ENCODE results near the gene STRAP.
"Not testable (repeated sequence)": the region's sequence is repeated elsewhere in the genome, so short reads cannot be mapped to it uniquely, and the experiment has no call there.

STRAP gene

GRCh38 chr12:15933751-15934150 is 51.6 kb downstream of the STRAP start:
- no peaks in the 10 kb centered on the region for H3K9me3 ChIP-seq (ENCODE audit: control insufficient read depth, low read length)
- H3K4me3 ChIP-seq (ENCODE audit: low read length) = no peak overlapping the region
- no peaks in the 10 kb centered on the region for H3K27me3 ChIP-seq (ENCODE audit: control insufficient read depth, insufficient read depth, low read length)
- no peak overlapping the region for H3K9ac ChIP-seq (ENCODE audit: low read length)
- H3K36me3 ChIP-seq (ENCODE audit: control insufficient read depth, insufficient read depth, low read length) = no peaks in the 10 kb centered on the region
- H3K4me1 ChIP-seq (ENCODE audit: control insufficient read depth, insufficient read depth, low read length) = no peaks in the 10 kb centered on the region

DNA sequence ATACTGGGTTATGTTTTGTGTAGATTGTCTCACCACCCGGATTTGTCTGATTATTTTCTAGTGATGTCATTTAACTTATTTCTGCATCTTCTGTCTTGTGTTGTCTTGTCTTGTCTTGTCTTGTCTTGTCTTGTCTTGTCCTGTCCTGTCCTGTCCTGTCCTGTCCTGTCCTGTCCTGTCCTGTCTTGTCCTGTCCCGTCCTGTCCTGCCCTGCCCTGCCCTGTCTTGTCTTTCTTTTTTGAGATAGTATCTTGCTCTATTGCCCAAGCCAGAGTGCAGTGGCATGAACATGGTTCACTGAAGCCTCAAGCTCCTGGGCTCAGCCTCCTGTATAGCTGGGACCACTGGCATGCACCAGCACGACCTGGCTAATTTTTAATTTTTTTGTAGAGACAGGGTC is 54.6 kb downstream of the STRAP start:
- no peaks in the 10 kb centered on the region for H3K36me3 ChIP-seq (ENCODE audit: control insufficient read depth, insufficient read depth, low read length)
- no peak overlapping the region for H3K9ac ChIP-seq (ENCODE audit: low read length)
- no peak overlapping the region for H3K4me3 ChIP-seq (ENCODE audit: low read length)
- H3K4me1 ChIP-seq (ENCODE audit: control insufficient read depth, insufficient read depth, low read length) = no peaks in the 10 kb centered on the region
- no peaks in the 10 kb centered on the region for H3K9me3 ChIP-seq (ENCODE audit: control insufficient read depth, low read length)
- H3K27me3 ChIP-seq (ENCODE audit: control insufficient read depth, insufficient read depth, low read length) = no peaks in the 10 kb centered on the region

DNA sequence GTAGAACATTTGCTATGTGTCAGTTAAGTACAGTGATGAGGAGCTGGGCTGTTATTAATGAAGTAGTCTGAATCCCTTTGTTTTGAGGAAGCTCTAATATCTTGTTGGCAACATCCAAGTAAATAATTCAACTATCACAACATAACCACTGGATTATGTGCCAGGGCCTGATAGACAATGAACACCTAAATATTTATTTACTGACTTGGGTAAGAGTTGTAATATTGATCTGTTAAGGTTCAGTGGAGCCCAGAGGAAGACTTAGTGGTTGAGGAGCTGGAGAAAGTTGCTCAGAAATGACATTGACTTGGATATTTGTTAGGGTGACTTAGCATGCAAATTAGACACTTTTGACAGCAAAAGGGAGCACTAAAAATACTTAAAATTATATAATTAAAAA is 55.7 kb downstream of the STRAP start:
- Histone ChIP-seq H3K36me3 (ENCODE audit: control insufficient read depth, insufficient read depth, low read length) (no peaks in the 10 kb centered on the region), H3K4me3 (ENCODE audit: low read length) (no peak overlapping the region), H3K9me3 (ENCODE audit: control insufficient read depth, low read length) (no peaks in the 10 kb centered on the region), H3K4me1 (ENCODE audit: control insufficient read depth, insufficient read depth, low read length) (no peaks in the 10 kb centered on the region), H3K9ac (ENCODE audit: low read length) (no peak overlapping the region), H3K27me3 (ENCODE audit: control insufficient read depth, insufficient read depth, low read length) (no peaks in the 10 kb centered on the region)

DNA sequence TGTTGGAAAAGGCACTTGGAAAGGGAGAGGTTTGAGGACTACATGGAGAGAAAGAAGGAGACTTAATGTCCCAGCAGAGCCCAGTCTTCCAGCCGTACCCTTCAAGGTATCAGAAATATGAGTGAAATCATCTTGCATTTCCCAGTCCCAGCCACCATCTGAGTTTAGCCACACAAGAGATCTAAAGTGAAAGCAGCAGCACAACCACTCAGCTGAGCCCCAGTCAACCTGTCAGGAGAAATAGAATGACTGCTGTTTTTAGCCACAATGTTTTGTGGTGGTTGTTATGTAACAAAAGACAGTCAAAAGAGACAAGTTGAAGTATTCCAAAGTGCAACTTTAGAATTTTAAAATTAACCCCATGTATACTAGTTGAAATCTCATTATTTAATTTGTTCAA is 56.9 kb downstream of the STRAP start:
- no peak overlapping the region for H3K4me3 ChIP-seq (ENCODE audit: low read length)
- H3K9ac ChIP-seq (ENCODE audit: low read length) = no peak overlapping the region
- H3K9me3 ChIP-seq (ENCODE audit: control insufficient read depth, low read length) = no peaks in the 10 kb centered on the region
- no peaks in the 10 kb centered on the region for H3K36me3 ChIP-seq (ENCODE audit: control insufficient read depth, insufficient read depth, low read length)
- no peaks in the 10 kb centered on the region for H3K4me1 ChIP-seq (ENCODE audit: control insufficient read depth, insufficient read depth, low read length)
- no peaks in the 10 kb centered on the region for H3K27me3 ChIP-seq (ENCODE audit: control insufficient read depth, insufficient read depth, low read length)

GRCh38 chr12:15942475-15942874 is 60.3 kb downstream of the STRAP start:
- Histone ChIP-seq H3K9ac (ENCODE audit: low read length) (no peak overlapping the region), H3K4me3 (ENCODE audit: low read length) (no peak overlapping the region), H3K36me3 (ENCODE audit: control insufficient read depth, insufficient read depth, low read length) (no peaks in the 10 kb centered on the region), H3K27me3 (ENCODE audit: control insufficient read depth, insufficient read depth, low read length) (no peaks in the 10 kb centered on the region), H3K4me1 (ENCODE audit: control insufficient read depth, insufficient read depth, low read length) (no peaks in the 10 kb centered on the region), H3K9me3 (ENCODE audit: control insufficient read depth, low read length) (no peaks in the 10 kb centered on the region)

GRCh38 chr12:15943519-15943918 is 61.3 kb downstream of the STRAP start:
- not testable (repeated sequence) for H3K27me3 ChIP-seq (ENCODE audit: control insufficient read depth, insufficient read depth, low read length); H3K4me1 ChIP-seq (ENCODE audit: control insufficient read depth, insufficient read depth, low read length); H3K9me3 ChIP-seq (ENCODE audit: control insufficient read depth, low read length); H3K4me3 ChIP-seq (ENCODE audit: low read length); H3K9ac ChIP-seq (ENCODE audit: low read length); H3K36me3 ChIP-seq (ENCODE audit: control insufficient read depth, insufficient read depth, low read length)

GRCh38 chr12:15948461-15948860 is 66.3 kb downstream of the STRAP start:
- H3K9me3 ChIP-seq (ENCODE audit: control insufficient read depth, low read length); H3K4me1 ChIP-seq (ENCODE audit: control insufficient read depth, insufficient read depth, low read length); H3K36me3 ChIP-seq (ENCODE audit: control insufficient read depth, insufficient read depth, low read length); H3K4me3 ChIP-seq (ENCODE audit: low read length); H3K9ac ChIP-seq (ENCODE audit: low read length); H3K27me3 ChIP-seq (ENCODE audit: control insufficient read depth, insufficient read depth, low read length): not testable (repeated sequence)

Data from mucosa of stomach (tissue), 1 donor.